Measurements from ENCODE around the gene SDHAF4. TPM values are rescaled to one million over a fixed set of nuclear protein-coding genes. Genes with fewer than 3 reads are reported as not detected.

SDHAF4 gene
- total RNA-seq, 4 donors from 2014 or later: 1.3 to 16.2 (median 10.9) TPM

- Histone ChIP-seq H3K4me1 (no peaks in the 10 kb centered on the region), H3K27me3 (no peaks in the 10 kb centered on the region), H3K4me3 (no peak overlapping the region), H3K27ac (no peak overlapping the region), H3K36me3 (no peaks in the 10 kb centered on the region), H3K9me3 (no peaks in the 10 kb centered on the region)
- DNase-seq: no peak
- TF ChIP-seq CTCF (IDR thresholded peaks at IDR 0.05) (no peak), POLR2A (IDR thresholded peaks at IDR 0.05) (no peak)
- intact Hi-C loops (cut with DNase I; ENCODE audit: low total_unique reads): no loop called here
Measured at GRCh38 chr6:70616728-70617260, 50.1 kb downstream of the SDHAF4 start.

GRCh38 chr6:70620746-70621145 is 54.0 kb downstream of the SDHAF4 start:
- intact Hi-C loops (cut with DNase I; ENCODE audit: low total_unique reads): no loop called here
- no peak overlapping the region for H3K27ac ChIP-seq
- no peaks in the 10 kb centered on the region for H3K9me3 ChIP-seq
- no peak overlapping the region for H3K4me3 ChIP-seq
- no peaks in the 10 kb centered on the region for H3K4me1 ChIP-seq
- no peaks in the 10 kb centered on the region for H3K27me3 ChIP-seq
- TF ChIP-seq POLR2A (IDR thresholded peaks at IDR 0.05) (no peak), CTCF (IDR thresholded peaks at IDR 0.05) (no peak)
- no peaks in the 10 kb centered on the region for H3K36me3 ChIP-seq
- DNase-seq: no peak

GRCh38 chr6:70622461-70622860 is 55.7 kb downstream of the SDHAF4 start:
- Histone ChIP-seq H3K9me3 (no peaks in the 10 kb centered on the region), H3K4me1 (no peaks in the 10 kb centered on the region), H3K36me3 (no peaks in the 10 kb centered on the region), H3K27me3 (no peaks in the 10 kb centered on the region), H3K27ac (no peak overlapping the region), H3K4me3 (no peak overlapping the region)
- intact Hi-C loops (cut with DNase I; ENCODE audit: low total_unique reads): no loop called here
- TF ChIP-seq POLR2A (IDR thresholded peaks at IDR 0.05): no peak
- TF ChIP-seq CTCF (IDR thresholded peaks at IDR 0.05): no peak
- DNase-seq: no peak

GRCh38 chr6:70625436-70625835 is 58.7 kb downstream of the SDHAF4 start:
- no peaks in the 10 kb centered on the region for H3K27me3 ChIP-seq
- H3K9me3 ChIP-seq: no peaks in the 10 kb centered on the region
- H3K27ac ChIP-seq: no peak overlapping the region
- no peak for TF ChIP-seq POLR2A (IDR thresholded peaks at IDR 0.05)
- no peak for TF ChIP-seq CTCF (IDR thresholded peaks at IDR 0.05)
- intact Hi-C loops (cut with DNase I; ENCODE audit: low total_unique reads): no loop called here
- no peaks in the 10 kb centered on the region for H3K4me1 ChIP-seq
- no peak overlapping the region for H3K4me3 ChIP-seq
- DNase-seq: no peak
- H3K36me3 ChIP-seq: no peaks in the 10 kb centered on the region

GRCh38 chr6:70627500-70628254 is 60.9 kb downstream of the SDHAF4 start:
- intact Hi-C loops (cut with DNase I; ENCODE audit: low total_unique reads): no loop called here
- TF ChIP-seq CTCF (IDR thresholded peaks at IDR 0.05) (no peak), POLR2A (IDR thresholded peaks at IDR 0.05) (no peak)
- Histone ChIP-seq H3K27me3 (no peaks in the 10 kb centered on the region), H3K4me1 (no peaks in the 10 kb centered on the region), H3K27ac (no peak overlapping the region), H3K9me3 (no peaks in the 10 kb centered on the region), H3K4me3 (no peak overlapping the region), H3K36me3 (no peaks in the 10 kb centered on the region)
- DNase-seq: no peak

Data from uterus (tissue), 4 donors.